Upper lobe of right lung (tissue), 1 donor: ENCODE measurements around the gene GPR137C. TPM values are rescaled to one million over a fixed set of nuclear protein-coding genes. Genes with fewer than 3 reads are reported as not detected.

Source experiments
- ATAC-seq: fragments of 200-7000 bp; cut with Tn5 transposase; one replicate; pipeline ENCODE4 v1.9.1; 2020; ENCODE audit warnings: mild to moderate bottlenecking, moderate library complexity
- DNase-seq: peaks from one replicate; pipeline ENCODE4 v3.0.0-alpha.2; 2020
- H3K27ac ChIP-seq: fragments of 200-600 bp; one replicate; pipeline ENCODE4 v1.8.0; 2022
- H3K27me3 ChIP-seq: fragments of 200-600 bp; one replicate; pipeline ENCODE4 v1.8.0; 2022; ENCODE audit warnings: mild to moderate bottlenecking
- H3K36me3 ChIP-seq: fragments of 200-600 bp; one replicate; pipeline ENCODE4 v1.8.0; 2022
- H3K4me1 ChIP-seq: fragments of 200-600 bp; one replicate; pipeline ENCODE4 v1.8.0; 2022
- H3K4me3 ChIP-seq: fragments of 200-600 bp; one replicate; pipeline ENCODE4 v1.8.0; 2022; ENCODE audit warnings: mild to moderate bottlenecking
- H3K9me3 ChIP-seq: fragments of 200-600 bp; one replicate; pipeline ENCODE4 v1.8.0; 2022
- intact Hi-C: fragments of 100-400 bp; cut with DNase I; formaldehyde crosslinking; loops from one replicate; pipeline ENCODE4 v1.11.0; 2022
- total RNA-seq: library from RNA; stranded (reverse); fragmentation: NEBNext Ultra II Directional; extraction: Animal tissue kit (Norgen Biotek cat#: 25700); gene quantifications from one replicate; pipeline ENCODE4 v1.2.1, GENCODE V29; 2021
- TF ChIP-seq, protein P1 (sequence below): fragments of 200-600 bp; IDR thresholded peaks from one replicate; pipeline ENCODE4 v1.8.0; 2022; ENCODE audit warnings: antibody characterized with exemption
- donor health status: DM: no; HTN: yes; CAD: no; lungs with severe emphysema.

Gene GPR137C
- total RNA-seq, 1 donor from 2014 or later: 1.5 TPM

DNA sequence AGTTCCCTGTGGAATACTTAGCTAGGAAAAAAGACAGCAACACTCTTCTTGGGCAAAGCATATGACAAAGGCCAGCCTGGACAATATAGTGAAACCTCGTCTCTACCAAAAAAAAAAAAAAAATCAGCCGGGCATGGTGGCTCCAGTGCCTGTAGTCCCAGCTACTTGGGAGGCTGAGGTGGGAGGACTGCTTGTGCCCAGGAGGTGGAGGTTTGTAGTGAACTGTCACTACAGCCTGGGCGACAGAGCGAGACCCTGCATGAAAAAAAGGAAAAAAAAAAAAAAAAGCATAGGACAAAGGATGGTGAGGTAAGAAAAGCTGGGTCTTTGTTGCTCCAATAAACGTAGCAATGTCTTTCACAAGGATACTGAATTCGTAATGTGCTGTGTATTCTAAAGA is 1.4 kb upstream of the GPR137C start:
- ATAC-seq: no peak
- H3K27ac ChIP-seq: peak overlapping the region; percentile 81
- DNase-seq: no peak
- no peaks in the 10 kb centered on the region for H3K36me3 ChIP-seq
- H3K27me3 ChIP-seq: no peaks in the 10 kb centered on the region
- intact Hi-C loops: no loop called here
- no peaks in the 10 kb centered on the region for H3K9me3 ChIP-seq
- TF ChIP-seq, protein P1, sequence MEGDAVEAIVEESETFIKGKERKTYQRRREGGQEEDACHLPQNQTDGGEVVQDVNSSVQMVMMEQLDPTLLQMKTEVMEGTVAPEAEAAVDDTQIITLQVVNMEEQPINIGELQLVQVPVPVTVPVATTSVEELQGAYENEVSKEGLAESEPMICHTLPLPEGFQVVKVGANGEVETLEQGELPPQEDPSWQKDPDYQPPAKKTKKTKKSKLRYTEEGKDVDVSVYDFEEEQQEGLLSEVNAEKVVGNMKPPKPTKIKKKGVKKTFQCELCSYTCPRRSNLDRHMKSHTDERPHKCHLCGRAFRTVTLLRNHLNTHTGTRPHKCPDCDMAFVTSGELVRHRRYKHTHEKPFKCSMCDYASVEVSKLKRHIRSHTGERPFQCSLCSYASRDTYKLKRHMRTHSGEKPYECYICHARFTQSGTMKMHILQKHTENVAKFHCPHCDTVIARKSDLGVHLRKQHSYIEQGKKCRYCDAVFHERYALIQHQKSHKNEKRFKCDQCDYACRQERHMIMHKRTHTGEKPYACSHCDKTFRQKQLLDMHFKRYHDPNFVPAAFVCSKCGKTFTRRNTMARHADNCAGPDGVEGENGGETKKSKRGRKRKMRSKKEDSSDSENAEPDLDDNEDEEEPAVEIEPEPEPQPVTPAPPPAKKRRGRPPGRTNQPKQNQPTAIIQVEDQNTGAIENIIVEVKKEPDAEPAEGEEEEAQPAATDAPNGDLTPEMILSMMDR: no peak
- peak overlapping the region; percentile 90 for H3K4me3 ChIP-seq
- peaks cover 10% of the 10 kb centered on the region for H3K4me1 ChIP-seq

- H3K4me1 ChIP-seq: peaks cover 10% of the 10 kb centered on the region
- H3K27me3 ChIP-seq: no peaks in the 10 kb centered on the region
- ATAC-seq (no peak), DNase-seq (no peak)
- TF ChIP-seq, protein P1: no peak
- H3K9me3 ChIP-seq: no peaks in the 10 kb centered on the region
- H3K36me3 ChIP-seq: no peaks in the 10 kb centered on the region
- peak overlapping the region; percentile 90 for H3K4me3 ChIP-seq
- peak overlapping the region; percentile 81 for H3K27ac ChIP-seq
- intact Hi-C loops: no loop called here
Measured at GRCh38 chr14:52551696-52552062, 957 bp upstream of the GPR137C start.

GRCh38 chr14:52553002-52553670 is 500 bp downstream of the GPR137C start:
- ATAC-seq (peak; percentile 12), DNase-seq (peak; percentile 71)
- TF ChIP-seq, protein P1: no peak
- Histone ChIP-seq H3K4me3 (peak overlapping the region; percentile 90), H3K27me3 (no peaks in the 10 kb centered on the region), H3K4me1 (peaks cover 10% of the 10 kb centered on the region), H3K9me3 (no peaks in the 10 kb centered on the region), H3K27ac (peak overlapping the region; percentile 81), H3K36me3 (no peaks in the 10 kb centered on the region)
- intact Hi-C loops: no loop called here

GRCh38 chr14:52553671-52554575 is 1.3 kb downstream of the GPR137C start:
- DNase-seq (peak; percentile 93), ATAC-seq (peak; percentile 7)
- TF ChIP-seq, protein P1: no peak
- H3K4me3 ChIP-seq: peak overlapping the region; percentile 90
- no peaks in the 10 kb centered on the region for H3K36me3 ChIP-seq
- no peaks in the 10 kb centered on the region for H3K27me3 ChIP-seq
- H3K9me3 ChIP-seq: no peaks in the 10 kb centered on the region
- intact Hi-C loops: no loop called here
- H3K27ac ChIP-seq: no peak overlapping the region
- peaks cover 10% of the 10 kb centered on the region for H3K4me1 ChIP-seq

- H3K4me1 ChIP-seq: no peaks in the 10 kb centered on the region
- intact Hi-C loops: no loop called here
- H3K36me3 ChIP-seq: no peaks in the 10 kb centered on the region
- no peak overlapping the region for H3K4me3 ChIP-seq
- DNase-seq (no peak), ATAC-seq (no peak)
- TF ChIP-seq, protein P1: no peak
- no peak overlapping the region for H3K27ac ChIP-seq
- H3K9me3 ChIP-seq: no peaks in the 10 kb centered on the region
- H3K27me3 ChIP-seq: no peaks in the 10 kb centered on the region
Measured at GRCh38 chr14:52558688-52559087, 6.1 kb downstream of the GPR137C start.
